Measurements from ENCODE around the gene DPRX.

The DPRX gene, protein sequence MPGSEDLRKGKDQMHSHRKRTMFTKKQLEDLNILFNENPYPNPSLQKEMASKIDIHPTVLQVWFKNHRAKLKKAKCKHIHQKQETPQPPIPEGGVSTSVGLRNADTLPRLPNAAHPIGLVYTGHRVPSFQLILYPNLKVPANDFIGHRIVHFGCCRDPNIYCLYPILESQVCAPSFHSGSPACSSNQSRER

DNA sequence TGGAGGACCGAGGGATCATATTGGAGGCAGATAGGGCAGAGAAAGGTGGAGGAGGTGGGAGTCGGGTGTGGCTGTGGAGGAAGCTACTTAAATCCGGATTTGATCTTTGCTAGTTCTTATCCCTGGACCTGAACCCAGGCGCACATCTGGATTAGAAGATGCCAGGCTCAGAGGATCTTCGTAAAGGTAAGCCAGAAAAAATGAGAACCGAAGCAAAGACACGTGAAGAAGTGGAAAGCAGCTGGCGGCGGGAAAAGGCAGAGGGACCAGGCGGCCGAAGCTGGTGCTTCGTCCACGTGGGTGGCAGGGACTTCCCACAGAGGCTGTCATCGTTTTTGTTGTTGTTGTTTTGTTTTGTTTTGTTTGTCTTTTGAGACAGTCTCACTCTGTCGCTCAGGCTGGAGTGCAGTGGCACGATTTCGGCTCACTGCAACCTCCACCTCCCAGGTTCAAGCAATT lies at the start of gene DPRX:
TSS of gene DPRX (plus strand) at position 51 of the 459 bp plus-strand sequence. CDS start at position 159, 108 bp downstream.
- H3K9me3 ChIP-seq (ENCODE audit: low read depth, low read length): no peaks in the 10 kb centered on the region
- no peak within 1 kb of the TSS for H3K27ac ChIP-seq
- DNase-seq (ENCODE audit: low read depth, low spot score): no peak
- H3K9ac ChIP-seq (ENCODE audit: insufficient read length): no peak within 1 kb of the TSS
- no peak within 1 kb of the TSS for H3K4me3 ChIP-seq
- no peaks in the 10 kb centered on the region for H3K36me3 ChIP-seq (ENCODE audit: insufficient read depth, low read length)
- no peak for TF ChIP-seq FOXP2 (optimal IDR thresholded peaks at IDR 0.05; ENCODE audit: control extremely low read depth, extremely low read length, insufficient read depth)
- no peak for TF ChIP-seq POLR2AphosphoS5 (IDR thresholded peaks at IDR 0.05; ENCODE audit: borderline replicate concordance, low read depth, low read length)
- TF ChIP-seq EZH2 (IDR thresholded peaks at IDR 0.05): no peak

GRCh38 chr19:53583181-53583580 lies 48.6 kb upstream of the DPRX start:
- H3K27ac ChIP-seq: no peak overlapping the region
- no peak overlapping the region for H3K4me3 ChIP-seq
- H3K9ac ChIP-seq (ENCODE audit: insufficient read length): no peak overlapping the region
- no peaks in the 10 kb centered on the region for H3K9me3 ChIP-seq (ENCODE audit: low read depth, low read length)
- peaks cover 12% of the 10 kb centered on the region; the same call in 1 of the 2 replicates for H3K36me3 ChIP-seq (ENCODE audit: insufficient read depth, low read length)
- no peak for DNase-seq (ENCODE audit: low read depth, low spot score)
- TF ChIP-seq POLR2AphosphoS5 (IDR thresholded peaks at IDR 0.05; ENCODE audit: borderline replicate concordance, low read depth, low read length) (no peak), FOXP2 (optimal IDR thresholded peaks at IDR 0.05; ENCODE audit: control extremely low read depth, extremely low read length, insufficient read depth) (no peak), EZH2 (IDR thresholded peaks at IDR 0.05) (no peak)

DNA sequence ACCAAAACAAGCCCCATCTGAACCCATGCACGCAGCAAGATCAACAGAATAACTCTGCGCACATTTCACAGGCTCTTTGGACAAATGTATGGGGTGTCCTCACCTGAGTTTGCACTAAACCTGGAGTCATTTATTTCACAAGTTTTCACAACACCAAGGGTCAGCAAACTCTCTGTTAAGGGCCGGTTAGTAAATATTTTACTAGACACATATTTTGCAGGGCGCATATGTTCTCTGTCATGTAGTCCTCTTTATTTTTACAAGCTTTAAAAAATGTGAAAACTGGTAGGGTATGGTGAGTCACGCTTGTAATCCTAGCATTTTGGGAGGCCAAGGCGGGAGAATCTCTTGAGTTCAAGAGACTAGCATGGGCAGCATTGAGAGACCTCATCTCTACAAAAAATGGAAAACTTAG lies 45.5 kb upstream of the DPRX start:
- no peaks in the 10 kb centered on the region for H3K36me3 ChIP-seq (ENCODE audit: insufficient read depth, low read length)
- H3K9ac ChIP-seq (ENCODE audit: insufficient read length): no peak overlapping the region
- no peak overlapping the region for H3K27ac ChIP-seq
- TF ChIP-seq FOXP2 (optimal IDR thresholded peaks at IDR 0.05; ENCODE audit: control extremely low read depth, extremely low read length, insufficient read depth): no peak
- no peak for TF ChIP-seq EZH2 (IDR thresholded peaks at IDR 0.05)
- no peak for TF ChIP-seq POLR2AphosphoS5 (IDR thresholded peaks at IDR 0.05; ENCODE audit: borderline replicate concordance, low read depth, low read length)
- no peak overlapping the region for H3K4me3 ChIP-seq
- no peak for DNase-seq (ENCODE audit: low read depth, low spot score)
- H3K9me3 ChIP-seq (ENCODE audit: low read depth, low read length): no peaks in the 10 kb centered on the region

- no peak for TF ChIP-seq FOXP2 (optimal IDR thresholded peaks at IDR 0.05; ENCODE audit: control extremely low read depth, extremely low read length, insufficient read depth)
- TF ChIP-seq POLR2AphosphoS5 (IDR thresholded peaks at IDR 0.05; ENCODE audit: borderline replicate concordance, low read depth, low read length): no peak
- TF ChIP-seq EZH2 (IDR thresholded peaks at IDR 0.05): no peak
- Histone ChIP-seq H3K27ac (no peak overlapping the region), H3K9ac (ENCODE audit: insufficient read length) (no peak overlapping the region)
Observed at GRCh38 chr19:53594811-53595509, 36.8 kb upstream of the DPRX start.

GRCh38 chr19:53595510-53595867 lies 36.3 kb upstream of the DPRX start:
- Histone ChIP-seq H3K36me3 (ENCODE audit: insufficient read depth, low read length) (no peaks in the 10 kb centered on the region), H3K4me3 (no peak overlapping the region), H3K9me3 (ENCODE audit: low read depth, low read length) (no peaks in the 10 kb centered on the region), H3K27ac (no peak overlapping the region), H3K9ac (ENCODE audit: insufficient read length) (no peak overlapping the region)
- no peak for DNase-seq (ENCODE audit: low read depth, low spot score)
- TF ChIP-seq POLR2AphosphoS5 (IDR thresholded peaks at IDR 0.05; ENCODE audit: borderline replicate concordance, low read depth, low read length) (no peak), FOXP2 (optimal IDR thresholded peaks at IDR 0.05; ENCODE audit: control extremely low read depth, extremely low read length, insufficient read depth) (no peak), EZH2 (IDR thresholded peaks at IDR 0.05) (no peak)

More at GRCh38 chr19:53594811-53595509, 36.8 kb upstream of the DPRX start:
- Histone ChIP-seq H3K36me3 (ENCODE audit: insufficient read depth, low read length) (no peaks in the 10 kb centered on the region), H3K9me3 (ENCODE audit: low read depth, low read length) (no peaks in the 10 kb centered on the region), H3K4me3 (no peak overlapping the region)
- DNase-seq (ENCODE audit: low read depth, low spot score): no peak

- no peaks in the 10 kb centered on the region for H3K36me3 ChIP-seq (ENCODE audit: insufficient read depth, low read length)
- TF ChIP-seq POLR2AphosphoS5 (IDR thresholded peaks at IDR 0.05; ENCODE audit: borderline replicate concordance, low read depth, low read length) (no peak), FOXP2 (optimal IDR thresholded peaks at IDR 0.05; ENCODE audit: control extremely low read depth, extremely low read length, insufficient read depth) (no peak), EZH2 (IDR thresholded peaks at IDR 0.05) (no peak)
- no peak overlapping the region for H3K4me3 ChIP-seq
- no peaks in the 10 kb centered on the region for H3K9me3 ChIP-seq (ENCODE audit: low read depth, low read length)
- H3K9ac ChIP-seq (ENCODE audit: insufficient read length): no peak overlapping the region
- no peak overlapping the region for H3K27ac ChIP-seq
- DNase-seq (ENCODE audit: low read depth, low spot score): no peak
Observed at GRCh38 chr19:53596056-53596455, 35.7 kb upstream of the DPRX start.

DNA sequence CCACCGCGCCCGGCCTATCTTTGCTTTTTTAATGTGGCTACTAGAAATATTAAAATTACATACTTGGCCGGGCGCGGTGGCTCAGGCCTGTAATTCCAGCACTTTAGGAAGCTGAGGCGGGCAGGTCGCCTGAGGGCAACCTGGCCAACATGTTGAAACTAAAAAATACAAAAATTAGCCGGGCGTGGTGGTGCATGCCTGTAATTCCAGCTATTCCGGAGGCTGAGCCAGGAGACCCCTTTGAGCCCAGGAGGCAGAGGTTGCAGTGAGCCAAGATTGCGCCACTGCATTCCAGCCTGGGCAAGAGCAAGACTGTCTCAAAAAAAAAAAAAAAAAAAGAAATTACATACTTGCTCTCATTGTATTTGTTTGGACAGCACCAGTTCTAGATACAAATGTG lies 34.8 kb upstream of the DPRX start:
- no peak overlapping the region for H3K27ac ChIP-seq
- no peak overlapping the region for H3K9ac ChIP-seq (ENCODE audit: insufficient read length)
- H3K36me3 ChIP-seq (ENCODE audit: insufficient read depth, low read length): no peaks in the 10 kb centered on the region
- no peak overlapping the region for H3K4me3 ChIP-seq
- DNase-seq (ENCODE audit: low read depth, low spot score): no peak
- TF ChIP-seq EZH2 (IDR thresholded peaks at IDR 0.05): no peak
- TF ChIP-seq POLR2AphosphoS5 (IDR thresholded peaks at IDR 0.05; ENCODE audit: borderline replicate concordance, low read depth, low read length): no peak
- TF ChIP-seq FOXP2 (optimal IDR thresholded peaks at IDR 0.05; ENCODE audit: control extremely low read depth, extremely low read length, insufficient read depth): no peak
- H3K9me3 ChIP-seq (ENCODE audit: low read depth, low read length): no peaks in the 10 kb centered on the region

- Histone ChIP-seq H3K4me3 (no peak overlapping the region), H3K9ac (ENCODE audit: insufficient read length) (no peak overlapping the region), H3K27ac (no peak overlapping the region), H3K9me3 (ENCODE audit: low read depth, low read length) (no peaks in the 10 kb centered on the region), H3K36me3 (ENCODE audit: insufficient read depth, low read length) (no peaks in the 10 kb centered on the region)
- DNase-seq (ENCODE audit: low read depth, low spot score): no peak
- TF ChIP-seq POLR2AphosphoS5 (IDR thresholded peaks at IDR 0.05; ENCODE audit: borderline replicate concordance, low read depth, low read length) (no peak), EZH2 (IDR thresholded peaks at IDR 0.05) (no peak), FOXP2 (optimal IDR thresholded peaks at IDR 0.05; ENCODE audit: control extremely low read depth, extremely low read length, insufficient read depth) (no peak)
Observed at GRCh38 chr19:53598361-53598760, 33.4 kb upstream of the DPRX start.

All from SK-N-MC (cell line).